AG04450 (cell line): ENCODE data around the gene GLRA3. TPM values are rescaled to one million over a fixed set of nuclear protein-coding genes. Genes with fewer than 3 reads are reported as not detected.

Source experiments
- CTCF ChIA-PET: fragments of 300-600, 350-600 bp; formaldehyde crosslinking; extraction: SDS; loops from one replicate; lab custom pipeline; 2022; ENCODE audit warnings: antibody characterized with exemption, inconsistent platforms; lab: Charles Lee
- POLR2A ChIA-PET: fragments of 350-600 bp; formaldehyde crosslinking; extraction: SDS; loops from one replicate; lab custom pipeline; 2021; ENCODE audit warnings: antibody characterized with exemption, inconsistent platforms; lab: Yijun Ruan, JAX
- DNase-seq: peaks from one replicate; pipeline ENCODE4 v3.0.0-alpha.2; 2011; ENCODE audit warnings: low read depth, low spot score
- H3K27ac ChIP-seq: one replicate; pipeline ENCODE4 v1.5.1; 2012; ENCODE audit warnings: low read depth, low read length, control low read depth
- H3K27me3 ChIP-seq: one replicate; pipeline ENCODE4 v1.6.0; 2012; ENCODE audit warnings: low read length; ENCODE audit not compliant: control insufficient read depth, insufficient read depth
- H3K4me3 ChIP-seq: 2 replicates; pipeline ENCODE4 v1.5.1; 2011; ENCODE audit warnings: mild to moderate bottlenecking, low read depth, low read length, control low read depth
- H3K9me3 ChIP-seq: 2 replicates; pipeline ENCODE4 v1.5.1; 2012; ENCODE audit warnings: low read length; ENCODE audit not compliant: control insufficient read depth, insufficient read depth
- polyA plus RNA-seq: library from polyadenylated mRNA; depleted of rRNA; stranded (reverse); fragments of >200 nt; gene quantifications from 2 replicates; pipeline ENCODE4 v1.2.3, GENCODE V29; 2011
- TF ChIP-seq, protein P1 (sequence below): IDR thresholded peaks from 2 replicates; pipeline ENCODE4 v1.5.1; 2011; ENCODE audit warnings: low read depth, low read length, control low read depth, inconsistent platforms

GLRA3 gene
- polyA plus RNA-seq, 1 experiment = not detected

DNA sequence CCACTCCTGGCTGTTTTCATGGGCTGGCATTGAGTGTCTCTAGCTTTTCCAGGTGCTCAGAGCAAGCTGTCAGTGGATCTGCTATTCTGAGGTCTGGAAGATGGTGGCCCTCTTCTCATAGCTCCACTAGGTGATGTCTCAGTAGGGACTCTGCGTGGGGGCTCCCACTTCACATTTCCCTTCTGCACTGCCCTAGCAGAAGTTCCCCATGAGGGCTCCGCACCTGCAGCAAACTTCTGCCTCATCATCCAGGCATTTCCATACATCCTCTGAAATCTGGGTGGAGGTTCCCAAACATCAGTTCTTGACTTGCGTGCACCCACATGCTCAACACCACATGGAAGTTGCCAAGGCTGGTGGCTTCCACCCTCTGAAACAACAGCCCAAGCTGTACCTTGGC, 13.8 kb downstream of the GLRA3 start:
- DNase-seq = no peak
- Histone ChIP-seq H3K27ac (no peak overlapping the region), H3K4me3 (no peak overlapping the region), H3K9me3 (peaks cover 16% of the 10 kb centered on the region; the same call in 1 of the 2 replicates), H3K27me3 (no peaks in the 10 kb centered on the region)
- TF ChIP-seq, protein P1, sequence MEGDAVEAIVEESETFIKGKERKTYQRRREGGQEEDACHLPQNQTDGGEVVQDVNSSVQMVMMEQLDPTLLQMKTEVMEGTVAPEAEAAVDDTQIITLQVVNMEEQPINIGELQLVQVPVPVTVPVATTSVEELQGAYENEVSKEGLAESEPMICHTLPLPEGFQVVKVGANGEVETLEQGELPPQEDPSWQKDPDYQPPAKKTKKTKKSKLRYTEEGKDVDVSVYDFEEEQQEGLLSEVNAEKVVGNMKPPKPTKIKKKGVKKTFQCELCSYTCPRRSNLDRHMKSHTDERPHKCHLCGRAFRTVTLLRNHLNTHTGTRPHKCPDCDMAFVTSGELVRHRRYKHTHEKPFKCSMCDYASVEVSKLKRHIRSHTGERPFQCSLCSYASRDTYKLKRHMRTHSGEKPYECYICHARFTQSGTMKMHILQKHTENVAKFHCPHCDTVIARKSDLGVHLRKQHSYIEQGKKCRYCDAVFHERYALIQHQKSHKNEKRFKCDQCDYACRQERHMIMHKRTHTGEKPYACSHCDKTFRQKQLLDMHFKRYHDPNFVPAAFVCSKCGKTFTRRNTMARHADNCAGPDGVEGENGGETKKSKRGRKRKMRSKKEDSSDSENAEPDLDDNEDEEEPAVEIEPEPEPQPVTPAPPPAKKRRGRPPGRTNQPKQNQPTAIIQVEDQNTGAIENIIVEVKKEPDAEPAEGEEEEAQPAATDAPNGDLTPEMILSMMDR = no peak
- ChIA-PET POLR2A (no interaction called here), CTCF (no interaction called here)

DNA sequence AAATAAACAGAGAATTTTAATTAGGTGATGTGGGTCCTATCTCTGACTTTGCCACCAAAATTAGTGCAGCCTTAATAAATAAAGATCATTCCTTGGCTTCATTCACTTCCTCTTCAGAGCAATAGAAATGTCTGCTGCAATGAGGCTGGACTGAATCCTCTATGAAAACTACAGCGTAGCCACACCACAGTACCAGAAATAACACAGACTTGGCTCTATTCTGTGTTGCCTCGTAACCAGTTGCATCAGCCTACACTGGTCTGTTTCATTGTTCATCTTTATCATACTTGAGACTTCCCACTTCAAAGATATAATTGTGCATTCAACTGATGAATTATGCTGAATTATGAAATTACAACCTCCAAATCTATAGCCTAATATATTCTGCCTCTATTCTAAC, 15.8 kb downstream of the GLRA3 start:
- Histone ChIP-seq H3K27ac (no peak overlapping the region), H3K4me3 (no peak overlapping the region), H3K9me3 (peaks cover 18% of the 10 kb centered on the region; the same call in 1 of the 2 replicates), H3K27me3 (no peaks in the 10 kb centered on the region)
- DNase-seq = no peak
- ChIA-PET POLR2A (no interaction called here), CTCF (no interaction called here)
- TF ChIP-seq, protein P1 = no peak

DNA sequence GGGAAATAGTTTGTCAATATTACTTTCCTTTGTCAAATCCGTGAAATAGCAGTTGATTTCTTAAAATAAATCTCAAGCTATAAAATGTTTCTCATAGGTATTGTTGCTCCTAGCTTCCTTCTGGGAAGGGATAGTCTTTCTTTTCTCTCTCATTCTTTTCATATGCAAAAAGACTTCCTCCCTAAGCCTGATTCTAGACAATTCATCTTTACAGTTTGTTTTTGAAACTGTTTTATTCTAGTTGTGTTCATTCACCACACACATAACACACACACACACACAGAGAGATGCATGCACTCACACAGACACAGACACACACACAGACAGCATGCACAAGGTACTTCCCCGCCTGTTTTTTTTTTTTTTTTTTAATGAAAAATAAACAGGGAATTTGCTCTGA, 18.2 kb downstream of the GLRA3 start:
- ChIA-PET POLR2A (no interaction called here), CTCF (no interaction called here)
- H3K4me3 ChIP-seq = no peak overlapping the region
- no peak for DNase-seq
- no peaks in the 10 kb centered on the region for H3K27me3 ChIP-seq
- H3K27ac ChIP-seq = no peak overlapping the region
- peaks cover 16% of the 10 kb centered on the region; the same call in 1 of the 2 replicates for H3K9me3 ChIP-seq
- TF ChIP-seq, protein P1 = no peak

DNA sequence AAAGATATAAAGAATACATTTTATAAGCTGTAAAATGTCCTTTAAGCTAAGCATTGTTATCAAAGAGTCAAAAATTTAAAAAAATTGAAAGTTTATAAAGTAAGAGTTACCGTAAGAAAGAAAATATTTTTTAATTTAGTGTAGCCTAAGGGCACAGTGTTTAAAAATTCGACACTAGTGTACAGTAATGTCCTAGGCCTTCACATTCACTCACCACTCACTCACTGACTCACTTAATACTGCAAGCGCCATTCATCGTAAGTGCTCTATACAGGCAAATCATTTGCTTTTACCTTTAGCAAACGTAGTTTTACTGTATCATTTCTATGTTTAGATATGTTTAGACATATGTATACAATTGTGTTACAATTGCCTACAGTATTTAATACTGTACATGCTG, 20.2 kb downstream of the GLRA3 start:
- CTCF ChIA-PET = no interaction called here
- Histone ChIP-seq H3K27me3 (no peaks in the 10 kb centered on the region), H3K27ac (no peak overlapping the region), H3K4me3 (no peak overlapping the region), H3K9me3 (peaks cover 4% of the 10 kb centered on the region; the same call in 1 of the 2 replicates)
- TF ChIP-seq, protein P1 = no peak
- no peak for DNase-seq
- POLR2A ChIA-PET = no interaction called here

DNA sequence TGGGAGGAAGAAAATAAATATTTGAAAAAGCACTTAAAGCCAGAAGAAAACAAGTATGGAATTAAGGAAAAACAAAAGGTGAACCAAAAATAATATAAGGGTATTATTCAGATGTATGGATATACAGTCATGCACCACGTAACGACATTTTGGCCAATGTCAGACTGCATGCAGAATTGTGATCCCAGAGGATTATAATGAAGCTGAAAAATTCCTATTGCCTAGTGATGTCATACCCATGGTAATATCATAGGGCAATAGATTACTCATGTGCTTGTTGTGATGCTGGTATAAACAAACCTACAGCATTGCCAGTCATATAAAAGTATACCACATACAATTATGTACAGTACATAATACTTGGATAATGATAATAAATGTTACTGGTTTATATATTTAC, 20.9 kb downstream of the GLRA3 start:
- ChIA-PET POLR2A (no interaction called here), CTCF (no interaction called here)
- Histone ChIP-seq H3K9me3 (0 out of 2 replicates have a peak, but pooled peaks cover 2% of the 10 kb centered on the region), H3K4me3 (no peak overlapping the region), H3K27me3 (no peaks in the 10 kb centered on the region), H3K27ac (no peak overlapping the region)
- no peak for DNase-seq
- TF ChIP-seq, protein P1 = no peak
